SK-N-SH (cell line): ENCODE measurements around the gene FKBP2. TPM values are rescaled to one million over a fixed set of nuclear protein-coding genes. Genes with fewer than 3 reads are reported as not detected.

Source experiments
- CTCF ChIA-PET: fragments of 300-600, 350-600 bp; formaldehyde crosslinking; extraction: SDS; loops from one replicate; lab custom pipeline; 2021; lab: Yijun Ruan, JAX
- POLR2A ChIA-PET: fragments of 350-600 bp; sonication (Branson Sonifier 250); formaldehyde crosslinking; extraction: SDS; loops from one replicate; lab custom pipeline; 2020; ENCODE audit warnings: antibody characterized with exemption, inconsistent platforms; lab: Yijun Ruan, JAX
- DNase-seq: peaks from one replicate; pipeline ENCODE4 v3.0.0; 2012
- H2AFZ ChIP-seq: fragments of 200-600 bp; sonication (generic); 2 replicates; pipeline ENCODE4 v1.8.1; 2016; ENCODE audit warnings: antibody characterized with exemption, mild to moderate bottlenecking, low read depth
- H3F3A ChIP-seq: fragments of 200-600 bp; sonication (generic); replicated peaks from 2 replicates; pipeline ENCODE3; 2016; ENCODE audit warnings: antibody characterized with exemption, mild to moderate bottlenecking; ENCODE audit not compliant: insufficient read depth
- H3K27ac ChIP-seq, 2 experiments: fragments of 200-500 bp in 1 of 2; fragments of 200-600 bp in 1 of 2; sonication (Bioruptor generic) in 1 of 2; sonication (generic), shearing (Covaris generic) in 1 of 2; 2 replicates each; pipeline versions ENCODE4 v1.5.1 to v1.6.1; 2014 to 2016; ENCODE audit warnings: low read depth in 2 of 2, inconsistent platforms in 1 of 2, low read length in 1 of 2, mild to moderate bottlenecking in 1 of 2, mixed read lengths in 1 of 2
- H3K27me3 ChIP-seq: fragments of 200-600 bp; sonication (generic), shearing (Covaris generic); 2 replicates; pipeline ENCODE4 v1.6.1; 2016; ENCODE audit warnings: mixed run types; ENCODE audit not compliant: insufficient read depth
- H3K36me3 ChIP-seq, 2 experiments: fragments of 200-500 bp in 1 of 2; fragments of 200-600 bp in 1 of 2; sonication (Bioruptor generic) in 1 of 2; sonication (generic) in 1 of 2; replicated peaks in 1 of 2; 2 replicates each; pipeline versions ENCODE3 to v1.5.1; 2014 to 2016; ENCODE audit warnings: low read length in 1 of 2, mild to moderate bottlenecking in 1 of 2; ENCODE audit not compliant: insufficient read depth in 2 of 2, control insufficient read depth in 1 of 2
- H3K4me1 ChIP-seq, 2 experiments: fragments of 200-500 bp in 1 of 2; fragments of 200-600 bp in 1 of 2; sonication (Bioruptor generic) in 1 of 2; sonication (generic), shearing (Covaris generic) in 1 of 2; 2 replicates each; pipeline versions ENCODE4 v1.5.1 to v1.6.1; 2014 to 2016; ENCODE audit warnings: low read depth in 1 of 2, low read length in 1 of 2, mixed run types in 1 of 2; ENCODE audit not compliant: insufficient read depth in 2 of 2, control insufficient read depth in 1 of 2
- H3K4me2 ChIP-seq: fragments of 200-600 bp; sonication (generic), shearing (Covaris generic); 2 replicates; pipeline ENCODE4 v1.6.1; 2017; ENCODE audit warnings: mixed run types
- H3K4me3 ChIP-seq, 2 experiments: fragments of 200-500 bp in 1 of 2; fragments of 200-600 bp in 1 of 2; sonication (Bioruptor generic) in 1 of 2; sonication (generic), shearing (Covaris generic) in 1 of 2; 2 replicates each; pipeline versions ENCODE4 v1.5.1 to v1.8.1; 2014 to 2016; ENCODE audit warnings: low read depth in 2 of 2, inconsistent platforms in 1 of 2, low read length in 1 of 2, mild to moderate bottlenecking in 1 of 2, mixed read lengths in 1 of 2, moderate library complexity in 1 of 2
- H3K79me2 ChIP-seq: fragments of 200-600 bp; sonication (generic); 2 replicates; pipeline ENCODE4 v1.8.1; 2017; ENCODE audit warnings: mild to moderate bottlenecking; ENCODE audit not compliant: insufficient read depth
- H3K9ac ChIP-seq: fragments of 200-600 bp; sonication (generic); 2 replicates; pipeline ENCODE4 v1.6.1; 2017; ENCODE audit warnings: mixed run types
- H3K9me2 ChIP-seq: fragments of 200-600 bp; sonication (generic); 2 replicates; pipeline ENCODE4 v1.6.1; 2017; ENCODE audit warnings: mixed run types
- H3K9me3 ChIP-seq: fragments of 200-600 bp; sonication (generic); 2 replicates; pipeline ENCODE4 v1.6.1; 2017; ENCODE audit warnings: mixed run types, mild to moderate bottlenecking, moderate library complexity
- H4K20me1 ChIP-seq: fragments of 200-600 bp; sonication (generic); 2 replicates; pipeline ENCODE4 v1.6.1; 2017; ENCODE audit warnings: mild to moderate bottlenecking, mixed run types; ENCODE audit not compliant: insufficient read depth
- CTCF ChIP-seq: fragments of 200-600 bp; sonication (generic); IDR thresholded peaks from 2 replicates; pipeline ENCODE4 v1.6.1; 2017; ENCODE audit warnings: antibody characterized with exemption, mild to moderate bottlenecking, moderate library complexity
- FOSL2 ChIP-seq: IDR thresholded peaks from 2 replicates; pipeline ENCODE4 v1.4.0; 2012; ENCODE audit warnings: low read depth, mild to moderate bottlenecking, moderate library complexity, borderline replicate concordance
- FOXJ3 ChIP-seq: sonication (generic); formaldehyde crosslinking; IDR thresholded peaks from 2 replicates; pipeline ENCODE4 v1.5.1; 2020; ENCODE audit warnings: mild to moderate bottlenecking, missing genetic modification reagents
- GATA2 ChIP-seq: sonication (generic); formaldehyde crosslinking; IDR thresholded peaks from 2 replicates; pipeline ENCODE4 v1.5.0; 2020; ENCODE audit warnings: mild to moderate bottlenecking, missing genetic modification reagents
- JUND ChIP-seq: IDR thresholded peaks from 2 replicates; pipeline ENCODE4 v1.4.0; 2012
- NFIC ChIP-seq: IDR thresholded peaks from 2 replicates; pipeline ENCODE4 v1.4.0; 2012; ENCODE audit warnings: borderline replicate concordance
- NRF1 ChIP-seq: IDR thresholded peaks from 2 replicates; pipeline ENCODE4 v1.6.1; 2012; ENCODE audit warnings: low read depth, mild to moderate bottlenecking, low read length
- PBX3 ChIP-seq: IDR thresholded peaks from 2 replicates; pipeline ENCODE4; 2012
- POLR2AphosphoS5 ChIP-seq: IDR thresholded peaks from 2 replicates; pipeline ENCODE4 v1.6.1; 2012; ENCODE audit warnings: low read depth, low read length
- RCOR1 ChIP-seq: fragments of 150-350 bp; IDR thresholded peaks from 2 replicates; pipeline ENCODE4 v1.6.1; 2017; ENCODE audit warnings: antibody characterized with exemption, low read length
- REST ChIP-seq: IDR thresholded peaks from 2 replicates; pipeline ENCODE4 v1.6.1; 2012; ENCODE audit warnings: mild to moderate bottlenecking, low read depth, low read length, moderate library complexity
- TCF12 ChIP-seq: IDR thresholded peaks from 2 replicates; pipeline ENCODE4 v1.4.0; 2012
- USF2 ChIP-seq: fragments of 150-350 bp; IDR thresholded peaks from 2 replicates; pipeline ENCODE4 v1.6.1; 2017; ENCODE audit warnings: antibody characterized with exemption, low read length, low read depth, borderline replicate concordance
- WGBS: methylation state at CpG from one replicate; pipeline ENCODE4 v1.1.6; 2017; ENCODE audit warnings: low lambda C conversion rate; 5-methylcytosine and 5-hydroxymethylcytosine counted together
- polyA plus RNA-seq, 3 experiments: library from polyadenylated mRNA; depleted of rRNA; stranded (reverse); fragments of >200 nt; gene quantifications; 2 replicates each; pipeline ENCODE4 v1.2.3, GENCODE V29; 2012

FKBP2 gene
- polyA plus RNA-seq, 1 of the 3 experiments (the other 2 are of a cell fraction): 127 TPM

- no peaks in the 10 kb centered on the region for H3K9me2 ChIP-seq
- peaks cover 0 to 5% of the 10 kb centered on the region in 2 experiments; a peak in 1 of 4 replicates for H3K4me1 ChIP-seq
- no peak for DNase-seq
- whole genome bisulfite sequencing: 82% methylated on average over 6 of the region's 8 CpGs
- no peaks in the 10 kb centered on the region for H3K9me3 ChIP-seq
- H2AFZ ChIP-seq: no peak overlapping the region
- H3K4me3 ChIP-seq: no peak overlapping the region
- POLR2A ChIA-PET: interaction anchor here (0.6 kb wide), 1 partner anchor 17 kb away, joined by 3 read pairs; no protein-coding TSS in a partner anchor
- H3K79me2 ChIP-seq: peaks cover 16% of the 10 kb centered on the region
- H3K36me3 ChIP-seq: peaks cover 9 to 22% of the 10 kb centered on the region in 2 experiments
- H3K9ac ChIP-seq: no peak overlapping the region
- H4K20me1 ChIP-seq: no peaks in the 10 kb centered on the region
- no peaks in the 10 kb centered on the region for H3F3A ChIP-seq
- H3K27ac ChIP-seq: no peak overlapping the region
- H3K4me2 ChIP-seq: no peak overlapping the region
- no peak for TF ChIP-seq NRF1
- no peak for TF ChIP-seq FOSL2
- no peak for TF ChIP-seq FOXJ3 (CRISPR knock-in tag)
- no peak for TF ChIP-seq CTCF
- TF ChIP-seq GATA2 (CRISPR knock-in tag): no peak
- no peak for TF ChIP-seq JUND
- no peak for TF ChIP-seq RCOR1
- TF ChIP-seq PBX3: no peak
- TF ChIP-seq REST: no peak
- no peak for TF ChIP-seq USF2
- no peak for TF ChIP-seq POLR2AphosphoS5
- TF ChIP-seq NFIC: no peak
- TF ChIP-seq TCF12: no peak
- TF ChIP-seq, all 33 proteins: peak for 0
- H3K27me3 ChIP-seq: no peaks in the 10 kb centered on the region
- CTCF ChIA-PET: interaction anchor here (0.9 to 2.2 kb wide), 5 partner anchors 12 to 77 kb away, joined by 3 to 7 read pairs (median 3); partner anchors contain the start of genes CATSPERZ and KCNK4
These were observed 37.8 kb downstream of the FKBP2 start for GRCh38 chr11:64278576-64279190.
